ENCODE measurements around the gene CASP6.

Gene CASP6

DNA sequence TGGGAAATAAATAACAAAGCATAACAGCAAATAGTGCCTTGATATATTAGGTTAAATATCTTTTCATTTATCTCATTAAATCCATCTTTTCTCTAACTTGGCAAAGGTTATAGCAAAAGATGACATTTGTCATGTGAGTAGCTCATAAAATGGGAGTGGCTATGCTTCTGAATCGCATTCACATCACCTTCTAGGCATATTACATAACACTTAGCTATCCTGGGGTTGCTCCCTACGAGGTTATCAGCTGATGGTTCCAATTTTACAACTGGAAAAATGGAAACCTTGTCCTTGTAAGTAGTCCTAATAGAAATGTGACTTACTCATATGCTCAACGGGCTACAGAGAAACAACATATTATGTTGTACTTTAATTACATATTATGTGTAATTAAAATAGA is 10.3 kb upstream of the CASP6 start:
- TF ChIP-seq, protein P1, sequence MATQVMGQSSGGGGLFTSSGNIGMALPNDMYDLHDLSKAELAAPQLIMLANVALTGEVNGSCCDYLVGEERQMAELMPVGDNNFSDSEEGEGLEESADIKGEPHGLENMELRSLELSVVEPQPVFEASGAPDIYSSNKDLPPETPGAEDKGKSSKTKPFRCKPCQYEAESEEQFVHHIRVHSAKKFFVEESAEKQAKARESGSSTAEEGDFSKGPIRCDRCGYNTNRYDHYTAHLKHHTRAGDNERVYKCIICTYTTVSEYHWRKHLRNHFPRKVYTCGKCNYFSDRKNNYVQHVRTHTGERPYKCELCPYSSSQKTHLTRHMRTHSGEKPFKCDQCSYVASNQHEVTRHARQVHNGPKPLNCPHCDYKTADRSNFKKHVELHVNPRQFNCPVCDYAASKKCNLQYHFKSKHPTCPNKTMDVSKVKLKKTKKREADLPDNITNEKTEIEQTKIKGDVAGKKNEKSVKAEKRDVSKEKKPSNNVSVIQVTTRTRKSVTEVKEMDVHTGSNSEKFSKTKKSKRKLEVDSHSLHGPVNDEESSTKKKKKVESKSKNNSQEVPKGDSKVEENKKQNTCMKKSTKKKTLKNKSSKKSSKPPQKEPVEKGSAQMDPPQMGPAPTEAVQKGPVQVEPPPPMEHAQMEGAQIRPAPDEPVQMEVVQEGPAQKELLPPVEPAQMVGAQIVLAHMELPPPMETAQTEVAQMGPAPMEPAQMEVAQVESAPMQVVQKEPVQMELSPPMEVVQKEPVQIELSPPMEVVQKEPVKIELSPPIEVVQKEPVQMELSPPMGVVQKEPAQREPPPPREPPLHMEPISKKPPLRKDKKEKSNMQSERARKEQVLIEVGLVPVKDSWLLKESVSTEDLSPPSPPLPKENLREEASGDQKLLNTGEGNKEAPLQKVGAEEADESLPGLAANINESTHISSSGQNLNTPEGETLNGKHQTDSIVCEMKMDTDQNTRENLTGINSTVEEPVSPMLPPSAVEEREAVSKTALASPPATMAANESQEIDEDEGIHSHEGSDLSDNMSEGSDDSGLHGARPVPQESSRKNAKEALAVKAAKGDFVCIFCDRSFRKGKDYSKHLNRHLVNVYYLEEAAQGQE (IDR thresholded peaks at IDR 0.05; ENCODE audit: insufficient read depth in 1 of 2, low read depth in 2 of 2, low read length in 2 of 2) = no peak
- no peak for TF ChIP-seq POLR2AphosphoS5 (IDR thresholded peaks at IDR 0.05; ENCODE audit: low read depth, low read length)

DNA sequence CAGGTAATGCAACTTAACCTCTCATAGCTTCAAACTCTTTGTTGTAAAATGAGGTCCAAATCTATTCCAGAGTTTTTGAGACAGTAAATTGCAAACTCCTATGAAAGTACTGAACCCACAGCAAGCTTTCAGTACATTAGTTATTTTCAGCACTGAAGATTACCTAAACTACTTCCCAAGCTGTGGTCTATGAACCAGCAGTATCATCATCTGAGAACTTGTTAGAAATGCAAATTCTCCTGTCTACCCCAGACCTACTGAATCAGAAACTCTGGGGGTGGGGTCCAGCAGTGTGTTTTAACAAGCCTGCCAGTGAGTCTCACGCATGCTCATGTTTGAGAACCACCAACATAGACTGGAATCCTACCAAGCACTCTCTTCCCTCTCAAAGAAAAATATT is 5.7 kb upstream of the CASP6 start:
- no peak for TF ChIP-seq TAF1 (IDR thresholded peaks at IDR 0.05; ENCODE audit: borderline replicate concordance, insufficient read depth, low read length)
- TF ChIP-seq, protein P1 (IDR thresholded peaks at IDR 0.05; ENCODE audit: insufficient read depth in 1 of 2, low read depth in 2 of 2, low read length in 2 of 2) = no peak

DNA sequence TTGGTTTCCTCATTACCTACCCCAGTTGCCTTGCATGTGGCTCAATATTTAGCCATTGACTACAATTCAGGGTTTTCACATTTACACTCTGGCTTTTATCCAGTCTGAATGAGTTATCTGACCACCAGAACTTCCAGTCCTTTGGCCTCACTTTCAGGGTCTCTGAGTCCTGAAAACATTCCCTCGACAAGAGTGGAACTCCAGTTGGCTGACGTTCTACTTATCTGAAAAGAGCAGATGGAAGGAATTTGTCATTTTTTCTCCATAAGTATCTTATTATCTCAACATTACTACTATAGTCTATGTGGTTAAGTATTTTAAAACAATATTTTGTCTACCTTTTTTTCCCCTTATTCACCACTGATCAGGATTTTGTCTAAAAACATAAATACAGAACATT is 5.2 kb upstream of the CASP6 start:
- TF ChIP-seq, protein P1 (IDR thresholded peaks at IDR 0.05; ENCODE audit: insufficient read depth in 1 of 2, low read depth in 2 of 2, low read length in 2 of 2) = no peak
- TF ChIP-seq SIN3A (IDR thresholded peaks at IDR 0.05; ENCODE audit: borderline replicate concordance, insufficient read depth, low read length) (no peak), TAF1 (IDR thresholded peaks at IDR 0.05; ENCODE audit: borderline replicate concordance, insufficient read depth, low read length) (no peak), POLR2AphosphoS5 (IDR thresholded peaks at IDR 0.05; ENCODE audit: low read depth, low read length) (no peak), FOXP2 (optimal IDR thresholded peaks at IDR 0.05; ENCODE audit: borderline replicate concordance, extremely low read depth, extremely low read length, insufficient read depth) (no peak)

DNA sequence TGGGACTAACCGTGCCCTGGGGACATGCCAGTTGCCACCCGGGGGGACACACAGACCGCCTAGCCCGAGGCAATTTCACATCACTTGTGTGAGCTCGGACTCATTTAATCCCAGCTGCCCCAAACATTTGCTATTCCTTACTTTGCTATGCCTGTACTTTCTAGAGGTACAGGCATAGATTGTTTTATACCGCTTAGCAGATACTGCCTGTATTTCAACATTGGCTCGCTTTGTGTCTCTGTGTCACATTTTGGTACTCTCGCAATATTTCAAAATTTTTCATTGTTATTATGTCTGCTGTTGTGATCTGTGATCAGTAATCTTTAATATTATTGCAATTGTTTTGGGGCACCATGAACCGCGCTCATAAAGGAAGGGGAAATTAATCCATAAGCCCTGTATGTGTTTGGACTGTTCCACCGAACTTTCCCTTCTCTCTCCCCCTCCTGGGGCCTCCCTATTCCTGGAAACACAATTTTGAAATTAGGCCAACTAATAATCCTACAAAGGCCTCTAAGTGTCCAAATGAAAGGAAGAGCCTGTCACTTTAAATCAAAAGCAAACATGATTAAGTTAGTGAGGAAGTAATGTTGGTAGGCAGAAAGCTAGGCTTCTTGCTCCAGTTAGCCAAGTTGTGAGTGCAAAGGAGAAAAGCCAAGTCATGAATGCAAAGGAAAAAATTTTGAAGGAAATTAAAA is 568 bp upstream of the CASP6 start:
- 0 out of 2 replicates have a peak, but pooled peaks have one; percentile 23 for TF ChIP-seq TAF1 (IDR thresholded peaks at IDR 0.05; ENCODE audit: borderline replicate concordance, insufficient read depth, low read length)
- no peak for TF ChIP-seq FOXP2 (optimal IDR thresholded peaks at IDR 0.05; ENCODE audit: borderline replicate concordance, extremely low read depth, extremely low read length, insufficient read depth)

DNA sequence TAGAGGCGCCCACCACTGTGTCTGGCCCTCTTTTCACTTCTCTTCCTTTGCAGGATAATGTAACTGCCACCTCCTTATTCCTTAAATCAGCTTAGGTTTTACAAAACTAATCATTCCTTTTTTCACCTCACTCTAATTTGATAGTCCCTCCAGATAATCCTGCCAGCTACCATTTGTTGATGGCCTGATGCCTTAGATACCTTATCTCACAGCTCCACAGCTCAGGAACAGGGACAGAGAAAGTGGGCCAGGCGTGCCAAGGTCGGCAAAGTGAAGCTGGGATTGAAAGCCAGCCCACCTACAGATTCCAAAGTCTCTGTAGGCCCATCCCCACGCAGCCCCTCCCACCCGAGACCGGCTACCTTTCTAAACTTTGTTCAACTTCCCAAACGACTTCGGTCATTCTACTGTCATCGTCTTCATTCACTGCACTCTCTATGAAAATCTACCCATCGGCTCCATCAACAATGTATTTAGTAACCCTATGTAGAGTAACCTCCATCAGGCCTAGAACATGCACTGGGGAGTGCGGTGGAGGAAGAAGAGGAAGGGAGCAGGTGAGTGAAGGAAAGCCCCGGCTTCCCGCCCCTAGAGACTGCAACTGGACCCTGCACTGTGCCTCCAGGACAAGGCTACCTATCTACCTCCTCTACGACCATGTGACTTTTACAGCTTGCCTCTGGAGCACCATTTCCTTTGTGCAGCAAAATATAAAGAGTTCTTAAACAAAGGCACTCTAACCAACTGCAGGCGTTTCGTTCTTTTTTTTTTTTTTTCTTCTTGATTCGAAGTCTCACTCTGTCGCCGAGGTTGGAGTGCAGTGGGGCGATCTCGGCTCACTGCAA is 1.5 kb downstream of the CASP6 start:
- TF ChIP-seq TAF1 (IDR thresholded peaks at IDR 0.05; ENCODE audit: borderline replicate concordance, insufficient read depth, low read length) (no peak), POLR2AphosphoS5 (IDR thresholded peaks at IDR 0.05; ENCODE audit: low read depth, low read length) (no peak), FOXP2 (optimal IDR thresholded peaks at IDR 0.05; ENCODE audit: borderline replicate concordance, extremely low read depth, extremely low read length, insufficient read depth) (no peak), SIN3A (IDR thresholded peaks at IDR 0.05; ENCODE audit: borderline replicate concordance, insufficient read depth, low read length) (no peak)
- TF ChIP-seq, protein P1 (IDR thresholded peaks at IDR 0.05; ENCODE audit: insufficient read depth in 1 of 2, low read depth in 2 of 2, low read length in 2 of 2) = no peak

Measured in PFSK-1 (cell line).